Memory B cell (primary cell): ENCODE measurements around the gene MAGOH.
"Not testable (repeated sequence)": the region's sequence is repeated elsewhere in the genome, so short reads cannot be mapped to it uniquely, and the experiment has no call there.

Source experiments
- ATAC-seq: fragments of 150-1000 bp; cut with Tn5 transposase; 2 replicates; pipeline ENCODE4 v1.10.0; 2021; ENCODE audit warnings: low read depth, mild to moderate bottlenecking, moderate library complexity
- DNase-seq, 2 donors: peaks; one replicate each; pipeline ENCODE4 v3.0.0; 2022; ENCODE audit warnings: low spot score in 2 of 2
- H3K27ac Mint-ChIP-seq: one replicate; pipeline ENCODE4 v1.8.0; 2022; ENCODE audit warnings: mild to moderate bottlenecking, moderate library complexity, mixed read lengths
- H3K27me3 Mint-ChIP-seq: one replicate; pipeline ENCODE4 v1.8.0; 2022; ENCODE audit warnings: mixed read lengths
- H3K36me3 Mint-ChIP-seq: one replicate; pipeline ENCODE4 v1.8.0; 2022; ENCODE audit warnings: mild to moderate bottlenecking, mixed read lengths
- H3K4me1 Mint-ChIP-seq: one replicate; pipeline ENCODE4 v1.8.0; 2022; ENCODE audit warnings: mixed read lengths
- H3K4me3 Mint-ChIP-seq: one replicate; pipeline ENCODE4 v1.8.0; 2022; ENCODE audit warnings: mild to moderate bottlenecking, moderate library complexity, mixed read lengths
- H3K9me3 Mint-ChIP-seq: one replicate; pipeline ENCODE4 v1.8.0; 2022; ENCODE audit warnings: mixed read lengths

MAGOH gene

DNA sequence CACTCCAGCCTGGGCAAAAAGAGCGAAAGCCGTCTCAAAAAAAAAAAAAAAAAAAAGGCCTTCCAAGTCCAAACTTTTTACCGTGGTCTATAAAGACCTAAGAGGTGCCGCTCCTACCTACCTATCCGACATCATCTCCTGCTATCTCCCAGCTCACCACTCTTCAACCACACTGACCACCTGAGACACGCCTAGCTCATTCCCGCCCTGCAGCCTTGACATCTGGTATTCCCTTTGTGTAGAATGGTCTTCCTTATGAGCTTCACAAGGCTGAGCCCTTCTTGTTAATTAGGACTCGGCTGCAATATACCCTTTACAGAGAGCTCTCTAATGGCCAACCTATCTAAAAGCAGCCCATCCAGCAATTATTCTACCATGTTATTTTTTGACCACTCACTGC is 680 bp downstream of the MAGOH start:
- Mint-ChIP-seq H3K4me1 (peaks cover 20% of the 10 kb centered on the region), H3K27ac (peak overlapping the region; percentile 98), H3K4me3 (peak overlapping the region; percentile 99), H3K36me3 (peaks cover 14% of the 10 kb centered on the region), H3K27me3 (no peaks in the 10 kb centered on the region), H3K9me3 (no peaks in the 10 kb centered on the region)
- DNase-seq: no peak
- ATAC-seq: no peak

- no peak for DNase-seq
- ATAC-seq: no peak
- peak overlapping the region; percentile 97 for H3K27ac Mint-ChIP-seq
- no peaks in the 10 kb centered on the region for H3K9me3 Mint-ChIP-seq
- peak overlapping the region; percentile 93 for H3K4me3 Mint-ChIP-seq
- H3K27me3 Mint-ChIP-seq: no peaks in the 10 kb centered on the region
- H3K4me1 Mint-ChIP-seq: peaks cover 14% of the 10 kb centered on the region
- peaks cover 9% of the 10 kb centered on the region for H3K36me3 Mint-ChIP-seq
These were observed 17.4 kb downstream of the MAGOH start for GRCh38 chr1:53220962-53221286.

GRCh38 chr1:53220171-53220961 is 18.0 kb downstream of the MAGOH start, which contains the start of gene CZIB:
TSS of gene CZIB (minus strand) at chr1:53220634. CDS start at chr1:53220575, 59 bp downstream.
- DNase-seq (peak; percentile 91 to 98), ATAC-seq (peak; percentile 90)
- Mint-ChIP-seq H3K4me3 (peak within 1 kb of the TSS; percentile 93), H3K27me3 (no peaks in the 10 kb centered on the region), H3K9me3 (no peaks in the 10 kb centered on the region), H3K27ac (peak within 1 kb of the TSS; percentile 97), H3K36me3 (peaks cover 9% of the 10 kb centered on the region), H3K4me1 (peaks cover 14% of the 10 kb centered on the region)

DNA sequence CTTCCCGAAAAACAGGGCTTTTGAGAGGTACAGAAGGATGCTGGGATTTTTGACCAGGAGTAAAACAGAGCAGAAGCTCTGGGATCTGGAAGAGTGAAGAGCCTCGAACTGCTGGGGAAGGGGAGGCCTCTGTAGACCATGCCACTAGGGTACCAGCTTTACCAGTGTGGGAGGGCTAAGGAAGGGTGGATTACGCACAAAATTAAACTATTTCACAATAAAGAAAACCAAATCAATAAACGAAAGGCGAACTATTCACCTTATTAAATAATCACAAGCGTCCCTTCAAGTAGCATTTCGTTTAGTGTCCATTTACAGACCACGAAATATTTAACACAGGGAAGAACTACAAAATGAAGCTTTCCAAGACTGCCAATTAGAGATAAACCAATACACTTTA is 18.6 kb downstream of the MAGOH start:
- Mint-ChIP-seq H3K9me3 (no peaks in the 10 kb centered on the region), H3K36me3 (peaks cover 9% of the 10 kb centered on the region), H3K4me3 (peak overlapping the region; percentile 93), H3K27ac (peak overlapping the region; percentile 97), H3K27me3 (no peaks in the 10 kb centered on the region), H3K4me1 (peaks cover 14% of the 10 kb centered on the region)
- ATAC-seq: no peak
- no peak for DNase-seq

DNA sequence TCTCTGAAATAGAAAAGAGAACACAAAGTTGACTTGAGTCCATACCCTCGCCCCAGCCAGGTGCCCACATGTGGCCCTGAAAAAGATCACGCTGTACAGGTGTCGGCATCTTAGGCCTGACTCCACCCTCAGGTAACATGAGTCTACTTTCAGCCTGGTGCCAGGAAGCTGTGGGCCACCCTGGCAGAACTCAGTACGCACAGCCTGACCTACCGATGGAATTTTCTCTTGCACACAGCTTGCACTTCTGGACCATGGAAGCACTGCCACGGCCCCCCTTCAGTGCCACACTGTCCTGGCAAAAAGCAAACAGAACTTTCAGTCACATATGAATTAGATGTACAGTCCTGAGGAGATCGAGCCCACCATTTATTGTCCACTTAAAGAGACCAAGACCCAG is 20.1 kb downstream of the MAGOH start:
- Mint-ChIP-seq H3K4me1 (peaks cover 14% of the 10 kb centered on the region), H3K27me3 (no peaks in the 10 kb centered on the region), H3K36me3 (peaks cover 14% of the 10 kb centered on the region), H3K4me3 (no peak overlapping the region), H3K27ac (peak overlapping the region; percentile 69), H3K9me3 (no peaks in the 10 kb centered on the region)
- ATAC-seq: no peak
- DNase-seq: no peak

- H3K4me1 Mint-ChIP-seq: peaks cover under 1% of the 10 kb centered on the region
- no peak overlapping the region for H3K4me3 Mint-ChIP-seq
- ATAC-seq (no peak), DNase-seq (no peak)
- no peaks in the 10 kb centered on the region for H3K9me3 Mint-ChIP-seq
- H3K27me3 Mint-ChIP-seq: no peaks in the 10 kb centered on the region
- no peak overlapping the region for H3K27ac Mint-ChIP-seq
- peaks cover 35% of the 10 kb centered on the region for H3K36me3 Mint-ChIP-seq
These were observed 23.9 kb downstream of the MAGOH start for GRCh38 chr1:53214376-53214940.

- ATAC-seq (no peak), DNase-seq (no peak)
- peaks cover 4% of the 10 kb centered on the region for H3K9me3 Mint-ChIP-seq
- H3K27me3 Mint-ChIP-seq: no peaks in the 10 kb centered on the region
- no peak overlapping the region for H3K27ac Mint-ChIP-seq
- H3K4me3 Mint-ChIP-seq: no peak overlapping the region
- no peaks in the 10 kb centered on the region for H3K4me1 Mint-ChIP-seq
- H3K36me3 Mint-ChIP-seq: peaks cover 46% of the 10 kb centered on the region
These were observed 27.4 kb downstream of the MAGOH start for GRCh38 chr1:53210954-53211353.

DNA sequence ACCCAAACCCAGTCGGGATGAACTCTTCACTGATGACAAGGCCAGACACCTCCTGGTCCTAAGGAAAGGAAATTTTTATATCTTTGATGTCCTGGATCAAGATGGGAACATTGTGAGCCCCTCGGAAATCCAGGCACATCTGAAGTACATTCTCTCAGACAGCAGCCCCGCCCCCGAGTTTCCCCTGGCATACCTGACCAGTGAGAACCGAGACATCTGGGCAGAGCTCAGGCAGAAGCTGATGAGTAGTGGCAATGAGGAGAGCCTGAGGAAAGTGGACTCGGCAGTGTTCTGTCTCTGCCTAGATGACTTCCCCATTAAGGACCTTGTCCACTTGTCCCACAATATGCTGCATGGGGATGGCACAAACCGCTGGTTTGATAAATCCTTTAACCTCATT is 28.0 kb downstream of the MAGOH start:
- no peak overlapping the region for H3K4me3 Mint-ChIP-seq
- H3K27me3 Mint-ChIP-seq: no peaks in the 10 kb centered on the region
- H3K9me3 Mint-ChIP-seq: peaks cover 4% of the 10 kb centered on the region
- peaks cover 49% of the 10 kb centered on the region for H3K36me3 Mint-ChIP-seq
- ATAC-seq (no peak), DNase-seq (no peak)
- no peaks in the 10 kb centered on the region for H3K4me1 Mint-ChIP-seq
- H3K27ac Mint-ChIP-seq: no peak overlapping the region

GRCh38 chr1:53207726-53208125 is 30.6 kb downstream of the MAGOH start:
- no peak for ATAC-seq
- peaks cover 67% of the 10 kb centered on the region for H3K36me3 Mint-ChIP-seq
- H3K9me3 Mint-ChIP-seq: peaks cover 10% of the 10 kb centered on the region

GRCh38 chr1:53206735-53207379 is 31.5 kb downstream of the MAGOH start:
- Mint-ChIP-seq H3K36me3 (peaks cover 65% of the 10 kb centered on the region), H3K4me3 (no peak overlapping the region), H3K27ac (no peak overlapping the region), H3K9me3 (peaks cover 10% of the 10 kb centered on the region), H3K4me1 (peaks cover 3% of the 10 kb centered on the region), H3K27me3 (no peaks in the 10 kb centered on the region)
- DNase-seq: no peak
- no peak for ATAC-seq

More at GRCh38 chr1:53207726-53208125, 30.6 kb downstream of the MAGOH start:
- Mint-ChIP-seq H3K27ac (no peak overlapping the region), H3K4me1 (peaks cover 3% of the 10 kb centered on the region), H3K4me3 (no peak overlapping the region), H3K27me3 (no peaks in the 10 kb centered on the region)
- no peak for DNase-seq

GRCh38 chr1:53206083-53206685 is 32.1 kb downstream of the MAGOH start:
- not testable (repeated sequence) for DNase-seq, ATAC-seq, H3K27ac Mint-ChIP-seq, H3K27me3 Mint-ChIP-seq, H3K4me3 Mint-ChIP-seq, H3K4me1 Mint-ChIP-seq
- Mint-ChIP-seq H3K36me3 (peaks cover 62% of the 10 kb centered on the region), H3K9me3 (peaks cover 10% of the 10 kb centered on the region)

- not testable (repeated sequence) for ATAC-seq, H3K4me3 Mint-ChIP-seq, H3K4me1 Mint-ChIP-seq, H3K27me3 Mint-ChIP-seq, DNase-seq, H3K27ac Mint-ChIP-seq
- peaks cover 10% of the 10 kb centered on the region for H3K9me3 Mint-ChIP-seq
- peaks cover 63% of the 10 kb centered on the region for H3K36me3 Mint-ChIP-seq
These were observed 32.8 kb downstream of the MAGOH start for GRCh38 chr1:53205496-53205895.

DNA sequence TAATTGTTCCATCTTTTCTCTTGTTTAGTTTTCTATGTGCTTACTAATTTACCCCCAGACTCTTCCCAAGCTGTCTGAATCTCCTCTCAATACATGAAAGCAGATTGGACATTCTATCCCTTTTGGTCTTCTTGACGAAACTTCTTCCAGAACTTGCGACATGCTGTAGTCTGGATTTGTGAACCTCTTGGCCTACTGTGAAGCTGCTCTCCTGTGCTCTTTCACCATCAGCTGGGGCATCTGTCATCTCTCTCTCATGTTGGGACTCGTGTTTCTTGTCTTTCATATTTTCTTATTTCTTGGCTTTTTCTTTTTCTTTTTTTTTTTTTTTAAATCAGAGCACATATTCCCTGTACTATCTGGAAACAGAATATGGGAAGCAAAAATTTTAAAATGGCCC is 34.9 kb downstream of the MAGOH start:
- no peak overlapping the region for H3K27ac Mint-ChIP-seq
- ATAC-seq: no peak
- no peaks in the 10 kb centered on the region for H3K27me3 Mint-ChIP-seq
- peaks cover 10% of the 10 kb centered on the region for H3K9me3 Mint-ChIP-seq
- no peak for DNase-seq
- H3K4me3 Mint-ChIP-seq: no peak overlapping the region
- H3K36me3 Mint-ChIP-seq: peaks cover 50% of the 10 kb centered on the region
- peaks cover 3% of the 10 kb centered on the region for H3K4me1 Mint-ChIP-seq

- Mint-ChIP-seq H3K27ac (peak overlapping the region; percentile 88), H3K27me3 (no peaks in the 10 kb centered on the region), H3K9me3 (no peaks in the 10 kb centered on the region), H3K4me3 (peak overlapping the region; percentile 83), H3K4me1 (peaks cover 13% of the 10 kb centered on the region), H3K36me3 (peaks cover 18% of the 10 kb centered on the region)
- ATAC-seq: no peak
- DNase-seq: no peak
These were observed 40.1 kb downstream of the MAGOH start for GRCh38 chr1:53198241-53198651.
